Gastroesophageal sphincter (tissue), 4 donors: Measurements from ENCODE around the gene ARHGAP26. TPM values are rescaled to one million over a fixed set of nuclear protein-coding genes. Genes with fewer than 3 reads are reported as not detected.

ENCODE experiments used
- ATAC-seq: fragments of 150-250 bp; one replicate; pipeline ENCODE4 v1.9.1; 2016; ENCODE audit warnings: mild to moderate bottlenecking, moderate library complexity
- H3K27ac ChIP-seq, 4 donors: fragments of 200-600 bp; sonication (generic) in 3 of 4; 1 replicate in 3 of 4; 2 replicates in 1 of 4; pipeline ENCODE4 v1.5.1; 2016 to 2019
- H3K27me3 ChIP-seq: fragments of 200-600 bp; sonication (generic); one replicate; pipeline ENCODE4 v1.5.1; 2019
- H3K36me3 ChIP-seq, 2 donors: fragments of 200-600 bp; sonication (generic); one replicate each; pipeline ENCODE4 v1.5.1; 2019; ENCODE audit warnings: control low read depth in 1 of 2
- H3K4me1 ChIP-seq, 3 donors: fragments of 200-600 bp; sonication (generic); 1 replicate in 2 of 3; 2 replicates in 1 of 3; pipeline ENCODE4 v1.5.1; 2016 to 2019; ENCODE audit warnings: control low read depth in 2 of 3
- H3K4me3 ChIP-seq, 2 donors: fragments of 200-600 bp; sonication (generic); one replicate each; pipeline ENCODE4 v1.5.1; 2019; ENCODE audit warnings: mild to moderate bottlenecking in 1 of 2, moderate library complexity in 1 of 2
- H3K9me3 ChIP-seq, 3 donors: fragments of 200-600 bp; sonication (generic); one replicate each; pipeline ENCODE4 v1.5.1; 2017 to 2019; ENCODE audit warnings: control low read depth in 2 of 3
- CTCF ChIP-seq, 4 experiments: fragments of 200-600 bp in 2 of 4; fragments of 450-650 bp in 2 of 4; sonication (generic) in 1 of 4; IDR thresholded peaks; one replicate each; pipeline ENCODE4 v1.5.1; 2017 to 2019; ENCODE audit warnings: antibody characterized with exemption in 4 of 4, mild to moderate bottlenecking in 2 of 4, moderate library complexity in 2 of 4
- EP300 ChIP-seq: sonication (generic); formaldehyde crosslinking; IDR thresholded peaks from one replicate; pipeline ENCODE4 v1.6.1; 2017; ENCODE audit warnings: antibody characterized with exemption, mild to moderate bottlenecking
- POLR2A ChIP-seq, 2 donors: fragments of 450-650 bp; IDR thresholded peaks; one replicate each; pipeline ENCODE4 v1.6.1; 2017; ENCODE audit warnings: antibody characterized with exemption in 2 of 2, mild to moderate bottlenecking in 2 of 2, moderate library complexity in 1 of 2
- POLR2AphosphoS5 ChIP-seq: sonication (generic); formaldehyde crosslinking; IDR thresholded peaks from one replicate; pipeline ENCODE4 v1.6.1; 2017; ENCODE audit warnings: antibody characterized with exemption
- WGBS, 2 donors: methylation state at CpG; one replicate each; pipeline ENCODE4 v1.1.5; 2018; ENCODE audit warnings: low coverage in 1 of 2; 5-methylcytosine and 5-hydroxymethylcytosine counted together
- total RNA-seq, 4 donors: library from RNA; depleted of rRNA; stranded (reverse); fragments of >200 nt; gene quantifications; one replicate each; pipeline ENCODE4 v1.1.0, GENCODE V29; 2016

The ARHGAP26 gene
- total RNA-seq, 4 donors from 2014 or later: 15.2 to 41.7 (median 31.7) TPM

- no peaks in the 10 kb centered on the region for H3K4me1 ChIP-seq
- H3K27ac ChIP-seq: no peak overlapping the region
- WGBS, 2 donors: 83 to 100% methylated on average over 1 to 3 of the region's 8 CpGs
- no peak for ATAC-seq
- no peak for TF ChIP-seq POLR2AphosphoS5
- TF ChIP-seq CTCF (IDR thresholded peaks at IDR 0.05): no peak
- no peak for TF ChIP-seq POLR2A (IDR thresholded peaks at IDR 0.05)
- no peak for TF ChIP-seq EP300
- H3K36me3 ChIP-seq: no peaks in the 10 kb centered on the region
- no peaks in the 10 kb centered on the region for H3K9me3 ChIP-seq
- H3K27me3 ChIP-seq: no peaks in the 10 kb centered on the region
- H3K4me3 ChIP-seq: no peak overlapping the region
Measured at GRCh38 chr5:142735323-142736246, 34.6 kb upstream of the ARHGAP26 start.

GRCh38 chr5:142736247-142736632 lies 33.9 kb upstream of the ARHGAP26 start:
- H3K9me3 ChIP-seq: no peaks in the 10 kb centered on the region
- no peaks in the 10 kb centered on the region for H3K27me3 ChIP-seq
- no peak overlapping the region for H3K4me3 ChIP-seq
- ATAC-seq: no peak
- TF ChIP-seq CTCF (IDR thresholded peaks at IDR 0.05) (no peak), POLR2AphosphoS5 (no peak), POLR2A (IDR thresholded peaks at IDR 0.05) (no peak), EP300 (no peak)
- H3K4me1 ChIP-seq: no peaks in the 10 kb centered on the region
- H3K27ac ChIP-seq: no peak overlapping the region
- WGBS, 2 donors: 75% methylated on average over 4 of the region's 7 CpGs; no CpG with 5 or more reads in 1 of the 2 donors
- no peaks in the 10 kb centered on the region for H3K36me3 ChIP-seq

- Histone ChIP-seq H3K27me3 (no peaks in the 10 kb centered on the region), H3K4me1 (no peaks in the 10 kb centered on the region), H3K27ac (no peak overlapping the region), H3K36me3 (no peaks in the 10 kb centered on the region), H3K9me3 (no peaks in the 10 kb centered on the region), H3K4me3 (no peak overlapping the region)
- TF ChIP-seq POLR2A (IDR thresholded peaks at IDR 0.05): no peak
- no peak for TF ChIP-seq POLR2AphosphoS5
- no peak for TF ChIP-seq EP300
- TF ChIP-seq CTCF (IDR thresholded peaks at IDR 0.05): no peak
- ATAC-seq: no peak
- WGBS, 2 donors: 78 to 86% methylated on average over 2 to 4 of the region's 5 CpGs
Measured at GRCh38 chr5:142737179-142737578, 33.0 kb upstream of the ARHGAP26 start.

GRCh38 chr5:142740474-142741242 lies 29.5 kb upstream of the ARHGAP26 start:
- TF ChIP-seq POLR2AphosphoS5 (no peak), POLR2A (IDR thresholded peaks at IDR 0.05) (no peak), EP300 (no peak), CTCF (IDR thresholded peaks at IDR 0.05) (no peak)
- 62 to 82% methylated on average over 4 to 6 of the region's 6 CpGs for WGBS, 2 donors
- no peaks in the 10 kb centered on the region for H3K27me3 ChIP-seq
- H3K4me3 ChIP-seq: no peak overlapping the region
- peak overlapping the region in 1 of 4 donors; percentile 15 for H3K27ac ChIP-seq
- H3K4me1 ChIP-seq: peaks cover 0 to 8% (median 4%) of the 10 kb centered on the region in 3 donors
- H3K9me3 ChIP-seq: no peaks in the 10 kb centered on the region
- ATAC-seq: peak; percentile 58
- H3K36me3 ChIP-seq: no peaks in the 10 kb centered on the region
